ENCODE data around the gene VGLL4. TPM values are rescaled to one million over a fixed set of nuclear protein-coding genes. Genes with fewer than 3 reads are reported as not detected.

Gene VGLL4
- total RNA-seq, 1 experiment from 2014 or later: 42.1 TPM

DNA sequence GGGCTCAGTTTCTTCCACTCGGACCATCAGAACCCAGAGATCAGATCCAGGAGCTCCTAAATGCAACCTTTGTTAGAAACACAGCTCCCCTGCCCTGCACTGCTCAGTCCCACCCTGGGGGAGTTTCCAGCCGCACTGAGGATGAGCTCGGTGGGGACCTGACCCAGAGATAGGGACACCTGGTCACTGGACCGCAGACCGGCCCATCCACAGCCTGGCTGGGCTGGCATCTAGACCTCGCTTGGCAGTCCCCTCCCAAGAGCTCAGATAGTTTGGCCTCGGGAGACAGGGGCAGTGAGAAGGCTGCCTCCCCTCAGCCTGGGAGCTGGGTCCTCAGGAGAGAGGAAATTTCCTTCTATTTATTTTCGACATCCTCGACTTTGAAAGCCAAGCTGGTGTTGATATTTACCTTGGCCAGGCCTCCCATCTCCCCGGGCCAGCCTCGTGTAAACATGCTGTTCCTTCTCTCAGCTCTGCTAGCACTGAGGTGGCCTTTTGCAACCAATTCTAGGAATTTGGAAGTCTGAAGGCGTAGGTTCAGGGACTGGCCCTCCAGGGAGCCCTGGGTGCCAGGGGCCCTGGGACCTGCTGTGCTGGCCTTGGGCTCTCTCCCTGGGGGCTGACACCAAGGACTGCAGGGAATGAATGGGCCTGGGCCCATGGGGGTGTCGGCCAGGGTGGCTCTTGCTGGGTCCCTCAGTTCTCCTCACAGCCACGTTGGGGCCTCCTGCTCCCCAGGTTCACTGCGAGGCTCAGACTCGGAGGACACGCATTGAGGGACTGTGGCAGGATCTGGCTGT is 90.1 kb downstream of the VGLL4 start:
- Histone ChIP-seq H2BK15ac (ENCODE audit: low read depth, low read length) (no peak overlapping the region), H4K91ac (ENCODE audit: insufficient read length, low read depth, low read length) (no peak overlapping the region), H3T11ph (ENCODE audit: low read length) (no peak overlapping the region), H3K79me1 (ENCODE audit: insufficient read depth, low read depth, low read length, poor library complexity, severe bottlenecking) (peaks cover 3% of the 10 kb centered on the region), H2AFZ (ENCODE audit: low read length) (no peak overlapping the region), H3K18ac (ENCODE audit: insufficient read length, low read depth, low read length) (no peak overlapping the region), H3K27me3 (ENCODE audit: insufficient read depth, low read length) (no peaks in the 10 kb centered on the region), H3K9ac (ENCODE audit: extremely low read depth, insufficient read length, low read length) (no peak overlapping the region), H3K27ac (ENCODE audit: insufficient read length, low read depth, low read length) (no peak overlapping the region), H4K8ac (replicated peaks; ENCODE audit: insufficient read length, low read depth, low read length) (no peak overlapping the region), H3K56ac (ENCODE audit: insufficient read length, low read depth, low read length) (no peak overlapping the region), H3K4me1 (ENCODE audit: insufficient read depth, low read length) (no peaks in the 10 kb centered on the region), H3K4me2 (ENCODE audit: insufficient read depth, insufficient read length, low read length) (no peak overlapping the region), H2BK120ac (ENCODE audit: low read depth, low read length, poor library complexity, severe bottlenecking) (no peak overlapping the region), H2BK5ac (ENCODE audit: insufficient read length, low read length) (no peak overlapping the region), H3K23me2 (ENCODE audit: insufficient read length, low read depth, low read length, poor library complexity, severe bottlenecking) (no peaks in the 10 kb centered on the region), H2AK5ac (ENCODE audit: insufficient read length, low read length) (no peak overlapping the region), H4K20me1 (ENCODE audit: control insufficient read depth, insufficient read depth, insufficient read length) (no peaks in the 10 kb centered on the region), H3K9me3 (ENCODE audit: control insufficient read depth, low read depth, low read length) (no peaks in the 10 kb centered on the region), H3K23ac (ENCODE audit: insufficient read length, low read depth, low read length) (no peak overlapping the region), H3K14ac (ENCODE audit: insufficient read depth, low read length) (no peak overlapping the region; the same call in 1 of the 2 replicates), H3K79me2 (ENCODE audit: insufficient read depth, low read length) (no peaks in the 10 kb centered on the region), H4K5ac (ENCODE audit: insufficient read length, low read depth, low read length) (no peak overlapping the region), H3K4ac (ENCODE audit: low read depth, low read length) (no peak overlapping the region), H2BK12ac (ENCODE audit: insufficient read length, low read depth, low read length) (no peak overlapping the region), H2BK20ac (ENCODE audit: low read depth, low read length, poor library complexity, severe bottlenecking) (no peak overlapping the region)
- Mint-ChIP-seq H3K27ac (peak overlapping the region in 1 of 3 experiments; percentile 62; a peak in 1 of 7 replicates), H3K9me3 (peaks cover 0 to 2% of the 10 kb centered on the region in 2 experiments; a peak in 3 of 5 replicates), H3K36me3 (ENCODE audit: insufficient read depth in 1 of 3, low read depth in 3 of 3) (peaks cover 4 to 40% (median 34%) of the 10 kb centered on the region in 3 experiments; a peak in 6 of 7 replicates), H3K27me3 (ENCODE audit: low read depth) (no peaks in the 10 kb centered on the region), H3K4me1 (peaks cover 2 to 8% of the 10 kb centered on the region in 2 experiments; a peak in 3 of 4 replicates), H3K4me3 (no peak overlapping the region)
- DNase-seq: no peak
- TF ChIP-seq, protein P1, sequence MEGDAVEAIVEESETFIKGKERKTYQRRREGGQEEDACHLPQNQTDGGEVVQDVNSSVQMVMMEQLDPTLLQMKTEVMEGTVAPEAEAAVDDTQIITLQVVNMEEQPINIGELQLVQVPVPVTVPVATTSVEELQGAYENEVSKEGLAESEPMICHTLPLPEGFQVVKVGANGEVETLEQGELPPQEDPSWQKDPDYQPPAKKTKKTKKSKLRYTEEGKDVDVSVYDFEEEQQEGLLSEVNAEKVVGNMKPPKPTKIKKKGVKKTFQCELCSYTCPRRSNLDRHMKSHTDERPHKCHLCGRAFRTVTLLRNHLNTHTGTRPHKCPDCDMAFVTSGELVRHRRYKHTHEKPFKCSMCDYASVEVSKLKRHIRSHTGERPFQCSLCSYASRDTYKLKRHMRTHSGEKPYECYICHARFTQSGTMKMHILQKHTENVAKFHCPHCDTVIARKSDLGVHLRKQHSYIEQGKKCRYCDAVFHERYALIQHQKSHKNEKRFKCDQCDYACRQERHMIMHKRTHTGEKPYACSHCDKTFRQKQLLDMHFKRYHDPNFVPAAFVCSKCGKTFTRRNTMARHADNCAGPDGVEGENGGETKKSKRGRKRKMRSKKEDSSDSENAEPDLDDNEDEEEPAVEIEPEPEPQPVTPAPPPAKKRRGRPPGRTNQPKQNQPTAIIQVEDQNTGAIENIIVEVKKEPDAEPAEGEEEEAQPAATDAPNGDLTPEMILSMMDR (conservative IDR thresholded peaks at IDR 0.05): no peak
- no CpG with 5 or more reads among the region's 17 CpGs for WGBS (ENCODE audit: extremely low coverage, insufficient read length, low lambda C conversion rate)

Data from H9 (cell line).